ENCODE results near the gene PHAF1.

The PHAF1 gene

DNA sequence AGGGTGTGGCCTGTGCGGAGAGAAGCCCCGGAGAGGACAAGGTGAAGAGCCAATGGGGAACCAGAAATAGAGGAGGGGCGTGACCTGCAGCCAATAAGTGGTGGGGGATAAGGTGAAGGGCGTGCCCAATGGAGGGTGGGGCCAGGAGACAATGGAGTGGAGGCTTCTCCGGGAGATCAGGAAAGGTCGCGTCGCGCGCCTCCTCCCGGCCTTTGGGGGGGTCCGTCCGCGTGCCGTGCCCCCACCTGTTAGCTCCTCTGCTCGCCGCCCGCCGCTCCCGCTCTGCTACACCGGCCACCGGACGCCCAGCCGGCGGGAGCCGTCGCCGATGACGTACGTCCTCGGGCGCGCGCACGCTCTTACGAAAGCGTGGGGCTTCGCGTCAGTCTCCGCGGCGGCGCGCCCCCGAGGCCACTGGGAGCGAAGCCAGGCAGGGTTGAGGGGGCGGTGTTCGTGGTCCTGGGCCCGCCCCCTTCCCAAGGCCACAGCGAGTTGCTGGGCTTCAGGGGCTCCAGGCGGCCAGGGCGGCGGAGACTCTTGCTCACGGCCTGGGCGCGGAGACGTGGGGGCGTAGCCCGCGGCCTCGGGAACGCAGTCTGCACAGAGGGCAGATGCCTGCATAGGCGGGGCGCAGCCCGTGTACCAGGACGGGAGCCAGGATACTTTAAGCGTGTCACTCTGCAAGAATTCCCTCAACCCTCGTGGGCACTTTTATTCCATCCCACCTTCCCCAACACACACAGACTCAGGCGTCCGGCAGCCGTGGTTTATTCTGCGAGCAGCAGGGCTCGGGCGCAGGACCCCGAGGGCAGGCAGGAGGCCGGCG lies 74.1 kb downstream of the PHAF1 start, which contains the start of gene MATCAP1:
Gene MATCAP1 (minus strand): TSS at position 337 of the 826 bp plus-strand sequence. CDS start 3,353 bp downstream, outside the sequence.
- DNase-seq = peak; percentile 93

DNA sequence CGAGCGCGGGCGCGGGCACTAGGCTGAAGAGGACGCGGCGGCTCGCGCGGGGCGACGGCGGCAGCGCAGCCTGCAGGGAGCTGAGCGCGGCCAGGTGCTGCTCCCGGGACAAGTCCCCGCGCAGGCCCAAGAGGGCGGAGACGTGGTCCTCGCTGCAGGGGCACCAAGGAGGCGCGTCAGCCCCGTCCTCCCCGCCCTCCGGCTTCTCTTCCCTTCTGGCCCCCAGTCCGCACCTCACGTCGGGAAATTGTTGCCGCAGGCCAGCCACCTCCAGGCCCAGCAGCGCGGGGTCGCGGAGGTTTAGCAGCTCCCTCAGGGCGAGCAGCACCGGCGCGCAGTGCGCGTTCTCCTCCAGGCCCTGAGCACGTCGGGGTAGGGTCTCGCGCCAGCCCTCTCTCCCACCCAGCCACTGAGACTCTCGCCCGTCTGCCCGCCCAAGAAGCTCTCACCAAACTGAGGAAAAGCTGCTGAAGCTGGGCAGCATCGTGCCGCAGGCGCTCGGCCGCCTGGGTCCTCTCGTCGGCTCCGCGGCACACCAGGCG lies 74.8 kb downstream of the PHAF1 start:
- DNase-seq = no peak

GRCh38 chr16:67184995-67185650 lies 75.4 kb downstream of the PHAF1 start:
- peak; percentile 17 for DNase-seq

DNA sequence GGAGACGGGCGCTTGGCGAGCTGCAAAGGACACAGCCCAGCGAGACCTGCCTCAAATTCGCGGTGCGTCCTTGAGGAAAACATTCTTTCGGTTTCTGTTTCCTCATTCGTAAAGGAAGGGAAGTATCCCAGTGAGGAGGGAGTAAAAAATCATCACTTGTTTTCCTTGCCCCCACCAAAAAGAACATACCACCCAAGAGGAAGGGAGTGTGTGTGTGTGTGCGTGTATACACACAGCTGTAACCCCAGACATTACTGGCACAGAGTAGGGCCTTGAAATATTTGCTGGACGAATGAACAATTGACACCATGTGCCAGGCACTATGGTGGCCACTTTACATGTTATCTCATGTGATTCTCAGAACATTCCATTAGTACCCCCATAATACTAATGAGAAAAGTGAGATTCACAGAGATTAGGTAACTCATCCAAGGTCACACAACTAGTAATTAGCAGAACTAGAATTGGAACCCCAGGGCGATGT lies 76.0 kb downstream of the PHAF1 start:
- no peak for DNase-seq

GRCh38 chr16:67186550-67186950 lies 76.8 kb downstream of the PHAF1 start:
- DNase-seq = no peak

DNA sequence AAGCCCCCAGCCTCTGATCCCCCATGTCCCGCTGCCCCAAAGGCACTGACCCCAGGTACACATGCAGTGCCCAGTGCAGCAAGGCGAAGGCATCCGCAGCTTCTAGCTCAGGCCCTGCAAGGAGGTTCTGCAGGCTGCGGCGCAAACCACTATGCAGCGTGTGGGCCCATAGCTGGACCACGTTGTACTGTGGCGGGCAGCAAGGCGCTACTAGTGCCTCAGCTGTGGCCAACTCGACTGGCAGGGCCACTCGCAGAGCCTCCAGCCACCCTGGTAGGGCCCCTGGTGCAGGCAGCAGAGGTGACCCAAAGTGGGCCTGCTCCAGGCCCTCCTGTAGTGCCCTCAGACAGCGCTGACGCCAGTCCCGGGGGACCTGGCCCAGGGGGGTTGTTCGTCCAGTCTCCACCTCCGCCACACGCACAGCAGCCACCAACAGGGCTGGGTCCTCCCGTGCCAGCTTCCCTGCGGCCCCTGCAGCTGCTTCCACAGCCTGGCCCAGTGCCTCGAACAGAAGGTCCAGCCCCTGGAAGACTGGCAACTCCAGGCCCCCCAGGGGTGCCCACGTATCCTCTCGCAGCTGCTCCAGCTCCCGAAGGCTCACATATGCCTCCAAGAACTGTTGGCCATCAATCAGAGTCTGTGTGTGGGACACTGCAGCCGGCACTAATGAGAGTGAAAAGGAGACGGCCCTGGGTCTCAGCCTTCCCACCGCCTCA lies 77.6 kb downstream of the PHAF1 start:
- DNase-seq = no peak

GRCh38 chr16:67188323-67188722 lies 78.6 kb downstream of the PHAF1 start:
- no peak for DNase-seq

GRCh38 chr16:67188798-67189197 lies 79.1 kb downstream of the PHAF1 start:
- no peak for DNase-seq

- no peak for DNase-seq
These were observed 80.3 kb downstream of the PHAF1 start, which contains the start of gene EXOC3L1 for GRCh38 chr16:67190041-67190440. EXOC3L1 (minus strand) TSS chr16:67190136; CDS start chr16:67189676, 460 bp downstream.

DNA sequence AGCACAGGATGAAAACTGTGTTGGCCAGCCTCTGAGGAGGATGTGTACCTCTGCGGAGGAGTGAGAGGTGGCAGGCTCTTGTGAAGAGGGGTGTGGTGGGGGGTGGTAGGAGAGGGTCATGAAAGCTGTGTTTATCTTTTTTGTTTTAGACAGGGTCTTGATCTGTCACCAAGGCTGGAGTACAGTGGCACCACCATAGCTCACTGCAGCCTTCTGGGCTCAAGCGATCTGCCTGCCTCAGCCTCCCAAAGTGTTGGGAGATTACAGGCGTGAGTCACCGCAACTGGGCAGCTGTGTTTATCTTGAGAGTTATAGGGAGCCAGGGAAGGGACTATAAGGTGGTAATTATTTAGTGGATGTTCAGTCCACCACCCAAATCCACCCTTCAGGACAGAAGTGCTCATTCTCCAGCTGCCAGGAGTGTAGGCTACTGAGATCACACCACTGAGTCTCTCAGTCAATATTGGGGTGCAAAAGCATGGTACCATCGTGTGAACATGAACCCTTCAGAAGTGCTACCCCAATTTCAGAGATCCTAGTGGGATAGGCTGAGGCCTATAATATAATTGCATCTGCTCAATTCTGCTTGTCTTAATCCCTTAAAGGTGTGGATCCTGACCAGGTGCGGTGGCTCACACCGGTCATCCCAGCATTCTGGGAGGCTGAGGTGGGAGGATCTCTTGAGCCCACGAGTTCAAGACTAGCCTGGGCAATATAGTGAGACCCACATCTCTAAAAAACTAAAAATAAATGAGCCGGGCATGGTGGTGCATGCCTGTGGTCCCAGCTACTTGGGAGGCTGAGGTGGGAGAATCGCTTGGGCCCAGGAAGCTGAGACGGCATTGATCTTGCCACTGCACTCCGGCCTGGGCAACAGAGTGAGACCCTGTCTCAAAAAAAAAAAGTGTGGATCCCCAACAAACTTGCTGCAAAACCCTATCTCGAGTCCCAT lies 81.0 kb downstream of the PHAF1 start:
- no peak for DNase-seq

GRCh38 chr16:67191411-67191994 lies 81.8 kb downstream of the PHAF1 start:
- DNase-seq = no peak

DNA sequence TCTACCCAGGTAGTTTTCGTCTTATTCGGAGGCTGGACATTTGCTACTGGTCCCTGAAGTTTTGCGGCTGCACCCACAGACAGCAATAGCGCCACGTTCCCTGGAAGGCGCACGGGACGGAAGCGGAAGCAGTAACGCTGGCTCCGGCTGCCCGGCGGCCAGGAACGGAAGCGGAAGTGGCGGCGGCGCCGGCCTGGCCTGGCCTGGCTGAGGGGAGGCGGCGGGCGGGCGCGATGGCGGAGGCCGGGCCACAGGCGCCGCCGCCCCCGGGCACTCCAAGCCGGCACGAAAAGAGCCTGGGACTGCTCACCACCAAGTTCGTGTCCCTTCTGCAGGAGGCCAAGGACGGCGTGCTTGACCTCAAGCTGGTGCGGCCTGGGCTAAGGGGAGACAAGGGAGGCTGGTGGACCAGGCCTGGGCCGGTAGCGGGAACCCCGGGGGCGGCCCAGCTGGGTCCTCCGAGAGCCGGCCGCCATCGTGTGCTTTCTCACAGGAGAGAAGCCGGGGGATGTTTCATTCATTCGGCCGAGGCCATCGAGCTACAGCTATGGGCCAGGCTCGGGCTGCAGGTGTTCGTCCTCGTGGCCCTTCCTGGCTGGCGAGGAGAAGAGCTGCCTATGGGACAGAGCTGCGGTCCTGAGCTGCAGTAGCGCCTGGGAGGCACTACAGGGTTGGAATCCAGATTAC lies 82.4 kb downstream of the PHAF1 start, which contains the start of gene E2F4:
Gene E2F4 (plus strand): TSS at position 161 of the 687 bp plus-strand sequence. CDS start 73 bp downstream, at position 234.
- peak; percentile 41 for DNase-seq

GRCh38 chr16:67192781-67193361 lies 83.1 kb downstream of the PHAF1 start:
- DNase-seq = no peak

DNA sequence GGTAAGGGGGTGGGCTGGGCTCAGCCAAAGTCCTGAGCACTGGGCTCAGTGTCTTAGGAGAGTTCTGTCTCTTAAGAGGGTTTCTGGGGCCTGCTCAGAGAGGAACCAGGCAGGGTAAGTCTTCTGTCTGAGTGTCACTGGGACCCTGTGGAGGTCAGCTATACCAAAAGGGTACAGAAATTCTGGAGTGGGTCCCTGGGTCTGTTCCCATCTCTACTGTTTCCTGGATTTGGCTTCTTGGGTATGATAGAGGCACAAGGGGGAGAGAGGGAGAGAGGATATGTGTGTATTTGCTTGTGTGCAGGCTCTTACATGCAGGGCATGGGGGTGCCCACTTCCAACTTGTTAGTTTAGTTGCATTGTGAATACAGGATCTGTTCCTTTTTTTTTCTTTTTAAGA lies 83.8 kb downstream of the PHAF1 start:
- no peak for DNase-seq

- DNase-seq = no peak
These were observed 84.5 kb downstream of the PHAF1 start for GRCh38 chr16:67194260-67194659.

DNA sequence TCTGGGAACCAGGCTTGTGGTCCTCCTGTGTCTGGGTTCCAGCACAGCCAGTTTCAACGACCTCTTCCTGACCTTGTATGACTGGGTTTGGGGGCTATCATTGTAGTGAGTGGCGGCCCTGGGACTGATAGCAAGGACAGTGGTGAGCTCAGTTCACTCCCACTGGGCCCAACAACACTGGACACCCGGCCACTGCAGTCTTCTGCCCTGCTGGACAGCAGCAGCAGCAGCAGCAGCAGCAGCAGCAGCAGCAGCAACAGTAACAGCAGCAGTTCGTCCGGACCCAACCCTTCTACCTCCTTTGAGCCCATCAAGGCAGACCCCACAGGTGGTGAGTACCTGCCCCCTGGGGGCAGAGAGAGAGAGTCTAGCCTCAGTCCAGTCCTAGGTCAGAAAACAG lies 85.9 kb downstream of the PHAF1 start:
- no peak for DNase-seq

DNA sequence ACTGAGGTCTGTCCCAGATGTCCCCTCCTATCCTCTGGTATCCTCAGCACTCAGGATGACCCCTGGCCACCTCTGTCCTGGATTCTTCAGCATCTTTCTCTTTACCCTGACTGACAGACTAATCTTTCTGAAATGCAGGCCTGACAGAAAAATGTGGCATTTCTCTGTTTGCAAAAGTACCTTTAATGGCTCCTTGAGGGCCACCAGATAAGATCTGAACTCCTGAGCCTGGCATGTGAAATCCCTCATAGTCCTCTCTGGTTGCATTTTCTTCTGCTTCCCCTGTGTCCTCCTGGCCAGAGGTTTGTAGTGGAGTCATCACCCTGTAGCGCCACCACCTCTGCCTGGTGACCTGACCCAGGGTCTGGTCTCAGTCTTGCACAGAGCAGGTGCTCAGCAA lies 87.1 kb downstream of the PHAF1 start:
- no peak for DNase-seq

DNA sequence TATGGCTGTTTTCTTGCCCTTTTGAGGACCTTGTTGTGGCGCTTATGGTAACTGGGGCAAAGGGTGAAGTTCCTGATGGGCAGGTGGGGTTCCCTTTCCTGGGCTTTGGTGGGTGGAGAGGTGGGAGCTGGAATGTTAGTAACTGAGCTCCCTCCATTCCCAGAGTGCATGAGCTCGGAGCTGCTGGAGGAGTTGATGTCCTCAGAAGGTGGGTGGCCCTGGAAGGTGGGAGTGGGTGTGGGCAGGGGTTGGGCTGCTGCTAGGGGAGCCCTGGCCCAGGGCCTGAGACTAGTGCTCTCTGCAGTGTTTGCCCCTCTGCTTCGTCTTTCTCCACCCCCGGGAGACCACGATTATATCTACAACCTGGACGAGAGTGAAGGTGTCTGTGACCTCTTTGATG lies 88.0 kb downstream of the PHAF1 start:
- DNase-seq = no peak
